ENCODE results near the gene CDC42EP2.

The CDC42EP2 gene

DNA sequence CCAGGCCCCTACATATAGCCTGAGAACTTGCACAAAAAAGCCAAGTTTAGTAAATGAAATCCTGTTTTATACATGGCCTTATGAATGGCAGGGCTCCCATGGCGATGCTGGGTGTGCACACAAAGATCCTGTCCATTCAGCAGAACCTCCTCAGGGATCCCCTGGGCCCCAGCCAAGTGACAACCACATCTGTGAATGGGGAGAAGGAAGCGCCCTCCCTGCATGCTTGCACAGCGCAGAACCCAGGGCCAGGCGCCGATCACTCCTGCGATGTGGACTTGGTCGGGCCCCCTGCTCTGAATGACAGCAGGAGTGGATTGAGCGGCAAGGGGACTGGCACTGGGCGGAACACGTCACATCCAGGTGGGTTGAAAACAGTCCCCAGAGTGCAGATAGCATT, 4.5 kb upstream of the CDC42EP2 start:
- no peak for DNase-seq (ENCODE audit: low read depth)
- no peak for TF ChIP-seq CTCF (conservative IDR thresholded peaks at IDR 0.05; ENCODE audit: low read depth, low read length)
- no peak overlapping the region for H3K4me3 ChIP-seq (ENCODE audit: low read length)

DNA sequence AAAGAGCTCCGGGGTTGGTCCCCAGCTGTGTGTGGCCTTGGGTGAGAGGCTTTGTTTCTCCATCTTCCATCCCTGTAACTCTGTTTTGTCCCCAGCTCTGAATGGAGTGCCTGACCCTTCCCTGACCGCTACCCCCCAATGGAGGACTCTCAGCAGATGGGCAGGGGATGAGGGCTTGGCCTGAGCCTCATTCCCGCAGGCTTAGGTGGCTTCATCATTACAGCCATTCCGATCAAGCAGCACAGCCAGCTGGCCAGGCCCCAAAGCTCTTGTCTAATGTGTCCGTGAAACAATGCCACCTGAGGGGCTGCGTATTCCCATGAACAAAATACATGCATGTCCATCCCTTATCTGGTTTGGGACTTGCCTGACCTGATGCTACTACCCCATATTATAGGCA, 3.9 kb upstream of the CDC42EP2 start:
- TF ChIP-seq CTCF (conservative IDR thresholded peaks at IDR 0.05; ENCODE audit: low read depth, low read length): no peak
- no peak for DNase-seq (ENCODE audit: low read depth)
- no peak overlapping the region for H3K4me3 ChIP-seq (ENCODE audit: low read length)

GRCh38 chr11:65311170-65311678, 3.4 kb upstream of the CDC42EP2 start:
- no peak for TF ChIP-seq CTCF (conservative IDR thresholded peaks at IDR 0.05; ENCODE audit: low read depth, low read length)
- H3K4me3 ChIP-seq (ENCODE audit: low read length): no peak overlapping the region
- no peak for DNase-seq (ENCODE audit: low read depth)

DNA sequence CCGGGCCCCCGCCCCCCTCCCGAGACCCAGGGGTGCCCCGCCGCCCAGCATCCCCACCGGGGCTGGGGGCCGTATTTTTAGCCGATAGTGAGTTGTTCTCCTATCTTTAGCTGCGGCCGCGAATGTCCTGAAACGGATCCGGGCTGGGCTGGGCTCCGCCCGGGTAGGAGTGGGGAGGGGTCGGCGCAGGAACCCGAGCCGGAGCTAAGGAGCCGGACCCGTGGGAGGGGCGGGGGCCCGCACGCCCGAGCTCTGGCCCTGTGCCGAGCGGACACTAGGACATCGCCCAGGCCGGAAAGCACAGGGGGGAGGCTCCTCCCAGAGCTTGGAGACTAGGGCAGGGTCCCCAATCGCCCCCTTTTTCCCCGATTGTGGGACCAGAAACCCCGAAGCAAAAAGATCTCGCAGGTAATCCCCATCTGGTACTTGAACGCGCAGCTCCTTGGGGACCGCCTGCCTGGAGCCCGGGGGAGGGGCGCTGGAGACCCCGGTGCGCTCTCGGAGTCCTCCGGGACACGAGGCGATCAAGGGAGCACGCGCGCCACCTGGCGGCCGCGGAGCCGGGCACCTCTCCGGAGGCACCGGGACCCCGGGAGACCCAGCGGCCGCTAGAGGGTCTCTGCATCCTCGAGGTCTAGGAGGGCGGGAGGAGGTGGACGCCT, 669 bp downstream of the CDC42EP2 start:
- H3K4me3 ChIP-seq (ENCODE audit: low read length): peak overlapping the region; percentile 76
- peak; percentile 86 for TF ChIP-seq CTCF (conservative IDR thresholded peaks at IDR 0.05; ENCODE audit: low read depth, low read length)
- DNase-seq (ENCODE audit: low read depth): no peak

- no peak for TF ChIP-seq CTCF (conservative IDR thresholded peaks at IDR 0.05; ENCODE audit: low read depth, low read length)
- H3K4me3 ChIP-seq (ENCODE audit: low read length): peak overlapping the region; percentile 76
- DNase-seq (ENCODE audit: low read depth): no peak
Measured at GRCh38 chr11:65315866-65316226, 1.2 kb downstream of the CDC42EP2 start.

DNA sequence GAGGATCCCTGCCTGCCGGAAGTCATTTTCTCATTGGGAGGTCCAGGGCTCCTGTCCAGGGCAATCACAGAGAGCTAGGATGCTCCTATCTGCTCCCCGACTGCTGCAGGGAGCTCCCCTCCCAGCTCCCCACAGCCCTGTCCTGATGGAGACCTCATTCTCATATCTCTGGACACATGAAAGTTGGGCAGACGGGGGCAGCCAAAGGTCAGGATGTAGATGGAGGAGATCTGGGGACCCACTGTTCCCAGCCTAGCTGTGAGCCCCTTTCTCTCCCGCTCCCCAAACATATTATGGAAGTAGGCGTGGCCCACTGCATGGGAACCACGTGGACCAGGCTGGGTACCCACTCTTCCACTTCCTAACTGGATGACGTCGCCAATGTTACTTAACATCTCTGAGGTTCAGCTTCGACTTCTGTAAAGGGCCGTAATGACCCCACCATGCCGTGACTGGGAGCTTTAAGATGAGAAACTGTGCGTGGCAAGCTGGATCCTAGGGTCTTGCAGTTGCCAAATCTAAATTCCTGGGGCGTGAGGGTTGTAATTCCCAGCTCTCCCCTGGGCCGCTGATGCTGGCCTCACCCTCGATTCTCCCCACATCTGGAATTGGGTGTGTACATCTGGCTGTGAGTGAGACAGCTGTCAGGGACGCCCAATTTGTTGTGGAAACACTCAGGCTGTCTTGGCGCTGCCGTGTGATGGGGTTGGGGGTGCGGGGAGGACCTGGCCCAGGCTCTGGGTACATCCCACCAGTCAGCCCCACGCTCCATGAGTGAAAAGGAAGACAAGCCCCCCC, 1.8 kb downstream of the CDC42EP2 start:
- TF ChIP-seq CTCF (conservative IDR thresholded peaks at IDR 0.05; ENCODE audit: low read depth, low read length): no peak
- peak overlapping the region; percentile 76 for H3K4me3 ChIP-seq (ENCODE audit: low read length)
- no peak for DNase-seq (ENCODE audit: low read depth)

All from retinal pigment epithelial cell (primary cell).